Right atrium auricular region (tissue), 2 donors: Measurements from ENCODE around the gene PWP2. TPM values are rescaled to one million over a fixed set of nuclear protein-coding genes. Genes with fewer than 3 reads are reported as not detected.

ENCODE experiments used
- DNase-seq: peaks from one replicate; pipeline ENCODE4 v3.0.0-alpha.2; 2019; ENCODE audit warnings: low spot score
- H3K27ac ChIP-seq, 2 donors: fragments of 200-600 bp; sonication (generic); 1 replicate in 1 of 2; 2 replicates in 1 of 2; pipeline ENCODE4 v1.5.1; 2016 to 2019
- H3K27me3 ChIP-seq, 2 donors: fragments of 200-600 bp; sonication (generic); one replicate each; pipeline versions ENCODE4 v1.5.1 to v1.6.0; 2017 to 2019
- H3K36me3 ChIP-seq: fragments of 200-600 bp; sonication (generic); one replicate; pipeline ENCODE4 v1.5.1; 2016
- H3K4me1 ChIP-seq, 2 donors: fragments of 200-600 bp; sonication (generic); one replicate each; pipeline versions ENCODE4 v1.5.1 to v1.6.0; 2017 to 2019
- H3K4me3 ChIP-seq, 2 donors: fragments of 200-600 bp; sonication (generic); 1 replicate in 1 of 2; 2 replicates in 1 of 2; pipeline ENCODE4 v1.5.1; 2017 to 2019; ENCODE audit warnings: mild to moderate bottlenecking in 1 of 2, moderate library complexity in 1 of 2
- H3K9me3 ChIP-seq, 2 donors: fragments of 200-600 bp; sonication (generic); one replicate each; pipeline ENCODE4 v1.5.1; 2019
- total RNA-seq, 2 donors: library from RNA; depleted of rRNA; stranded (reverse); fragments of >200 nt; gene quantifications; one replicate each; pipeline ENCODE4 v1.1.0, GENCODE V29; 2016
- TF ChIP-seq, protein P1 (sequence below), 2 donors: fragments of 200-600 bp; sonication (generic); IDR thresholded peaks; one replicate each; pipeline ENCODE4 v1.5.1; 2019; ENCODE audit warnings: antibody characterized with exemption in 2 of 2

Gene PWP2
- total RNA-seq, 2 donors from 2014 or later, result 3.1 to 10.4 TPM

DNA sequence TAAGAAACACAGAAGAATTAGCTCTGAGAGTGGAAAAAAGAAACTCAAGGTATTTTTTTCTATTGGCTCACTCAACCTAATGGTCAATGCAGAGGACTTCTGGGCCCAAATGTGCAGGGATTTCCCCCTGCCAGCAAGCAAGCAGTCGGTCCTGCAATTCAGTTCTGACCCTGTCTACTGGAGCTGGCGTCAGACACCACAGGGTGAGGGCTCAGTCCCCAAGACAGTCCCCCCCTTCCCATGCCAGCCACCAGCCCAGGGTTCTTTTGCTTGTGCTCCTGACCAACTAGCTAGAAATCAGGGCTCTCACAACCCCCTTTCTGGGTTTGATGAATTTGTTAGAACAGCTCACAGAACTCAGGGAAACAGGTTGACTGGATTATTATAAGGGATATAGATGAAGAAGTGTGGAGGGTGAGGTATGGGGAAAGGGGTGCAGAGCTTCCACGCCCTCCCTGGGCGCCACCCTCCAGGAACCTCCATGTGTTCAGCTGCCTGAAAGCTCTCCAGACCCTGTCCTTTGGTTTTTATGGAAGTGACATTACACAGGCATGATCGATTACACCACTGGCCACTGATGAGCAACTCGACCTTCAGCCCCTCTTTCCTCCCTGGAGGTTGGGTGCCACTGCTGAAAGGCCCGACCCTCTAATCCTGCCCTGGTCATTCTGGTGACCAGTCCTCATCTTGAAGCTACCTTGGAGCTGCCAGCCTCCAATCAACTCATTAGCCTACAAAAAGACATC lies 22.5 kb upstream of the PWP2 start:
- peaks cover 0 to 48% of the 10 kb centered on the region in 2 donors for H3K4me1 ChIP-seq
- TF ChIP-seq, protein P1, sequence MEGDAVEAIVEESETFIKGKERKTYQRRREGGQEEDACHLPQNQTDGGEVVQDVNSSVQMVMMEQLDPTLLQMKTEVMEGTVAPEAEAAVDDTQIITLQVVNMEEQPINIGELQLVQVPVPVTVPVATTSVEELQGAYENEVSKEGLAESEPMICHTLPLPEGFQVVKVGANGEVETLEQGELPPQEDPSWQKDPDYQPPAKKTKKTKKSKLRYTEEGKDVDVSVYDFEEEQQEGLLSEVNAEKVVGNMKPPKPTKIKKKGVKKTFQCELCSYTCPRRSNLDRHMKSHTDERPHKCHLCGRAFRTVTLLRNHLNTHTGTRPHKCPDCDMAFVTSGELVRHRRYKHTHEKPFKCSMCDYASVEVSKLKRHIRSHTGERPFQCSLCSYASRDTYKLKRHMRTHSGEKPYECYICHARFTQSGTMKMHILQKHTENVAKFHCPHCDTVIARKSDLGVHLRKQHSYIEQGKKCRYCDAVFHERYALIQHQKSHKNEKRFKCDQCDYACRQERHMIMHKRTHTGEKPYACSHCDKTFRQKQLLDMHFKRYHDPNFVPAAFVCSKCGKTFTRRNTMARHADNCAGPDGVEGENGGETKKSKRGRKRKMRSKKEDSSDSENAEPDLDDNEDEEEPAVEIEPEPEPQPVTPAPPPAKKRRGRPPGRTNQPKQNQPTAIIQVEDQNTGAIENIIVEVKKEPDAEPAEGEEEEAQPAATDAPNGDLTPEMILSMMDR (IDR thresholded peaks at IDR 0.05), result no peak
- no peak overlapping the region for H3K4me3 ChIP-seq
- peak overlapping the region; percentile 66 to 82 for H3K27ac ChIP-seq
- H3K27me3 ChIP-seq, result no peaks in the 10 kb centered on the region
- peaks cover 77% of the 10 kb centered on the region for H3K36me3 ChIP-seq
- DNase-seq, result no peak
- no peaks in the 10 kb centered on the region for H3K9me3 ChIP-seq

DNA sequence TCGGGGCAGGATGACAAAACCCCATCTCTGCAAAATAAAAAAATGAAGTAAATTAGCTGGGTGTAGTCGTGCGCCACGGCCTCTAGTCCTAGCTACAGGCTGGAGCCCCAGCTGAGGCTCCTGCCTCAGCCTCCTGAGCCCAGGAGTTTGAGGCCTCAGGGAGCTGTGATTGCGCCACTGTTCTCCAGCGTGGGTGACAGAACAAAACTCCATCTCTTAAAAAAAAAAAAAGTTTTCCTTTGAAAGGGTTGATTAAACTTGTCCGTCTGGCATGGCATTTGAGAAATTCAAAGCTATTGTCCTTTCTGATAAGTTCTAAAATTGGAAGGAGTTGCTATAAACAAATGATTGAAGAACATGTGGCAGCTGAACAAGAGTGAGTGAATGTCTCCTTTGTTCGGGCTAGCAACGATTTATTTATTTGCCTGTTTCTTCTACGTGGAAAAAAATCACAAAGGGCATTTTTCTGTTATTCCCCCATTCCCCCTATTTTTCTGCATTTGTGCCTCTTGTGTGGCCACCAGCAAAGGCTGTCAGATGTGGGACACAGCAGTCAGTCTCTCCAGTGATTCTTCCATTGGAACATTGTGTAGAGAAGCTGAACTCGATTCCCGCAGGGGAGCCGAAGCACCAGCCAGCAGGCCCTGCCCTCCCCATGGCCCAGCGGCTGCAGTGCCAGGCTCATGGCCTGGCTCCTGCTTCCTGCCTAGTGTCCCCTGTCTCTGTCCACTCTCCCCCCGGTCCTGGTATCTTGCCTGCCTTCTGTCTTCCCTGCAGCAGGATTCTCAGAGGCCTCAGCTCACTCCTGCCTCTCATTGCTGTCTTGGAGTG lies 21.5 kb upstream of the PWP2 start:
- no peak for DNase-seq
- no peak overlapping the region for H3K4me3 ChIP-seq
- no peaks in the 10 kb centered on the region for H3K27me3 ChIP-seq
- TF ChIP-seq, protein P1 (IDR thresholded peaks at IDR 0.05), result no peak
- no peaks in the 10 kb centered on the region for H3K9me3 ChIP-seq
- peaks cover 0 to 48% of the 10 kb centered on the region in 2 donors for H3K4me1 ChIP-seq
- peak overlapping the region; percentile 66 to 82 for H3K27ac ChIP-seq
- peaks cover 77% of the 10 kb centered on the region for H3K36me3 ChIP-seq

DNA sequence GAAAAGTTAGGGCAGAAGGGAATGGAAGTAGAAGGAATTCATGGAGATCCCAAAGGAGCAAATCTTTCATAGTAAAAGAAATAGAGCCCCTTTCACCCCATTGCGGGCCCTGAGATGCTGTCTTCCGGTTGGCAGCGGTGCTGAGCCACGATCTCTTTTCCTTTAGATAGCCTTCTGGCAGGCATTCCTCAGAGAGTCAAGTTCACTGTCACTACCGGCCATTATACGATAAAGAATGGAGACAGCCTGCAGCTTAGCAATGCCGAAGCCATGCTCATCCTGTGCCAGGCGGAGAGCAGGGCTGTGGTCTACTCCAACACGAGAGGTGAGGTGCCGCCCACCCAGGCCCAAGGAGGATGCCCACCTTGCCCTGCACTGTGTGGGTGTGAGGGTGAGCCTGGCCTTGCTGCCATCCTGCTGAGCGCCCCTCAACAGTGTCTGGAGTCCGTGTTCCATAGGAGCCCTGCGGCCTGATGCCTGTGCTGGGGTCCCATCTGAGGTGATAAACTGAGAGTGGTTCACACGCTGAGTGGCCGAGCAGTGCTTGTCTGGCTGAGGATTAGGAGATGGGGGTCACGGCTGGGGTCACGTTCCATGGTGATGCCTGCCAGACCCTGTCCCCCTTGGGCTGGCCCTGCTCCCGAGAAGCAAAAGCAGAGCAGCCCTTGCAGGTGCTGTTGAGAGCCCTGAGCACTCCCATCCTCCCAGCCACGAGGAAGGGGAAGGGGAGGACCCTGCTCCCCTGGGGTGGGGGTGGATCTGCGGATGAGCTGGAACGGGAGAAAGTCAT lies 20.4 kb upstream of the PWP2 start:
- Histone ChIP-seq H3K4me3 (no peak overlapping the region), H3K9me3 (no peaks in the 10 kb centered on the region), H3K36me3 (peaks cover 76% of the 10 kb centered on the region), H3K4me1 (peaks cover 0 to 48% of the 10 kb centered on the region in 2 donors), H3K27me3 (no peaks in the 10 kb centered on the region), H3K27ac (peak overlapping the region; percentile 66 to 82)
- TF ChIP-seq, protein P1 (IDR thresholded peaks at IDR 0.05), result no peak
- DNase-seq, result peak; percentile 55

DNA sequence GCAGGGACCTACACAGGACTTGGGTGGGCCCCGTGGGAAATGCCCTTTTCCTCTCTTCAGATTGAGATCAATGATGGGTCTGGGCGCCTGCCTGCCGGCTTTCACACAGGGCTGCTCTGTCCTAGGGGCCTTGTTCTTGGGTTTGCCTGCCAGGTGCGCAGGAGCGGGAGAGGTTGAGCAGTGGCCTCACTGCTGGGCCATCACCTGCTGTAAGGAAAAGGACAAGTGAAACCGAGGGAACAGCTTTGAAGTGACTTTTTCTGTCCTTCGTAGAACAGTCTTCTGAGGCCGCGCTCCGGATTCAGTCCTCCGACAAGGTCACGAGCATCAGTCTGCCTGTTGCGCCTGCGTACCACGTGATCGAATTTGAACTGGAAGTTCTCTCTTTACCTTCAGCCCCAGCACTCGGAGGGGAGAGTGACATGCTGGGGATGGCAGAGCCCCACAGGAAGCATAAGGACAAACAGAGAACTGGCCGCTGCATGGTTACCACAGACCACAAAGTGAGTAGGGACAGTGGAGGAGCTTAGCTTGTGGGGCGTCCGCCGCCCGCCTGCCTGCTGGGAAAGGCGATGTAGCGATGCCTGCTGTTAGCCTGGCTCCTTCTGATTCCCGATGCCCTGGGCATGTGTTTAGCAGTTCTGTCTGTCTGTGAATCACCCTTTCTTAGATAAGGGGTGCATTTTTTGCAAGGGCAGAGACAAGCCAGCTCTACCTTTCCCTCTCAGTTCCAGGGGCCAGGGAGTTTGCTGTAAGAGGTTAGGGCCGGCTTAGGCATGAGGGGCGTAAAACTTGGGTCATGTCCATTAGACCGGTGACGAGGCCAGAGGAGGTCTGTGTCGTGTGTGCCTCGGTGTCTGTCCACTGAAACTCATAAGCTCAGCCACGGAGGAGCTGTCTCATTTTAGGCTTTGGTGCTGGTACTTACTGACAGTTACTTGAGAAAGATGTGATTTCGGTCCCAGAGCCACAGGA lies 19.5 kb upstream of the PWP2 start:
- Histone ChIP-seq H3K36me3 (peaks cover 74% of the 10 kb centered on the region), H3K9me3 (no peaks in the 10 kb centered on the region), H3K27me3 (no peaks in the 10 kb centered on the region), H3K27ac (peak overlapping the region; percentile 66 to 82), H3K4me3 (no peak overlapping the region), H3K4me1 (peaks cover 0 to 48% of the 10 kb centered on the region in 2 donors)
- TF ChIP-seq, protein P1 (IDR thresholded peaks at IDR 0.05), result no peak
- no peak for DNase-seq

DNA sequence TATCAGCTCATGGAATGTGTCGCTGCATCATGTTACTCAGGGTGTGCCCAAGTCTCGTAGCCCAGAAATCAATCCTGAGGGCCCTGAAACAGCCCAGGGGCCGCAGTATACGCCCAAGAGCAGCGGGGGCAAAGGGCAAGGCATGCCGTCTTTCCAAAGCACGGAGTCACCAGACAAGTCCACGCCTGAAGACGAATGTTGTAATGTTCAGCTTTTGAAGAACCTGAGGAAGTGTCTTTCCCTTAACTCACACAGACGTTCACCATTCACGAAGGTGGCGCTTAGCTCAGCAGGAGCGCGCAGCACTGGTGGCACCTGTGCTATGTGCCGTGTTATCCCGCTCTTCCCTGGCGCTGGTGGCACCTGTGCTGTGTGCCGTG lies 18.8 kb upstream of the PWP2 start:
- no peak for DNase-seq
- Histone ChIP-seq H3K4me1 (peaks cover 0 to 48% of the 10 kb centered on the region in 2 donors), H3K36me3 (peaks cover 69% of the 10 kb centered on the region)

More for the DNA sequence above, 18.8 kb upstream of the PWP2 start:
- Histone ChIP-seq H3K27me3 (no peaks in the 10 kb centered on the region), H3K4me3 (no peak overlapping the region), H3K9me3 (no peaks in the 10 kb centered on the region), H3K27ac (no peak overlapping the region)
- TF ChIP-seq, protein P1 (IDR thresholded peaks at IDR 0.05), result no peak
